Lower lobe of right lung (tissue), 2 donors: ENCODE measurements around the gene TSR1. TPM values are rescaled to one million over a fixed set of nuclear protein-coding genes. Genes with fewer than 3 reads are reported as not detected.

Experiments used
- ATAC-seq, 2 donors: fragments of 200-7000 bp; cut with Tn5 transposase; one replicate each; pipeline ENCODE4 v1.9.1; 2020 to 2022; ENCODE audit warnings: mild to moderate bottlenecking in 2 of 2, moderate library complexity in 2 of 2
- DNase-seq: peaks from one replicate; pipeline ENCODE4 v3.0.0-alpha.2; 2020
- H3K27ac ChIP-seq: fragments of 200-600 bp; one replicate; pipeline ENCODE4 v1.8.0; 2022
- H3K27me3 ChIP-seq: fragments of 200-600 bp; one replicate; pipeline ENCODE4 v1.8.0; 2022; ENCODE audit warnings: low read depth
- H3K36me3 ChIP-seq: fragments of 200-600 bp; one replicate; pipeline ENCODE4 v1.8.0; 2022; ENCODE audit warnings: mild to moderate bottlenecking
- H3K4me1 ChIP-seq: fragments of 200-600 bp; one replicate; pipeline ENCODE4 v1.8.0; 2022
- H3K4me3 ChIP-seq: fragments of 200-600 bp; one replicate; pipeline ENCODE4 v1.8.0; 2022; ENCODE audit warnings: mild to moderate bottlenecking
- H3K9me3 ChIP-seq: fragments of 200-600 bp; one replicate; pipeline ENCODE4 v1.8.0; 2022
- CTCF ChIP-seq: fragments of 200-600 bp; IDR thresholded peaks from one replicate; pipeline ENCODE4 v1.8.0; 2022; ENCODE audit warnings: antibody characterized with exemption, mild to moderate bottlenecking
- intact Hi-C: fragments of 100-400 bp; cut with DNase I; formaldehyde crosslinking; loops from one replicate; pipeline ENCODE4 v1.11.0; 2022
- total RNA-seq: library from RNA; stranded (reverse); fragmentation: NEBNext Ultra II Directional; extraction: Animal tissue kit (Norgen Biotek cat#: 25700); gene quantifications from one replicate; pipeline ENCODE4 v1.2.1, GENCODE V29; 2021
- donor health status: DM: no; HTN: yes; CAD: no; lungs with severe emphysema.

TSR1 gene
- total RNA-seq, 1 donor from 2014 or later, result 18.8 TPM

DNA sequence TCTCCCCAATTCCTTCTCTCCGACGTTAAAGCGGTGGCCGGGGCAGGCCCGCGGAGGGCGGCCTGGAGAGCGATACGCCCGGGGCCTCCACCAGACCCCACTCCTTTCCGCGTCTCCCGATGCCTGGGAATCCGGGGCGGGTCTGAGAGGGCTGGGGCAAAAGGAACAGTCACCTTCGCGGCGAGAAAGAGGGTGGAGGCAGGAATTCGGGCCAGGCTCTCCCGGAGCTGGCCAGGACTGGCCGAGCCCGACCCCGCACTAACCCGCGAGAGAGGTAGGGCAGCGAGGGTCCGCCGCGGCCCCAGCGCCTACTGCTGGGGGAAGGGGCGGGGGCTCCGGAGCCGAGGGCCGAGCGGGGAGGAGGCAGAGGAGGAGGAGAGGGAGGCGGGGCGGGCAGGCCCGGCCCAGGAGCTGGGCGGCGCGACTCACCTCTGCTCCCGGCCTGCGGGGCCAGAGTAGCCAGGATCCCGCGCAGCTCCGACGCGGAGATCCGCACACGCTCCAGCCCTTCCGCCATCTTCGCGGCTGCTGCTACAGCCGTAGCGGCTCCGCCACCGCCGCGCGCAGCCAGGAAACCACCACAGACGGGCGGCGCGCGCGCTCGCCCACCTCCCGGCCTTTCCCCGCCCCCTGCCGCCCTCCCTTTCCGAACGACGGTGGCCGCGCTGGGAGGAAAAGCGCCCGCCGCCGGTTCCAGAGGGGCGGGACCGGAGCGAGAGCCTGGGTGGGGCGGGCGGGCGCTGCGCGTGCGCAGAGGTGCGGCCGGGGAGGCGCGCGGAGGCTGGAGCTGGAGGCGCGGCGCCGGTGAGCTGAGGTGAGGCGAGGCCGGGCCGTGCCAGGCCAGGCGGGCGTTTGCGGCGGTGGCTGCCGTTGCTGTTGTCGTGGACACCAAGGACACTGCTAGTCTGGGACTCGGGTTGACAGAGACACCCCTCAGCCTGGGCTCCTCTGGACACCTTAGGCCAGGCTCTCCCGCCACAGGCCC lies 32.8 kb downstream of the TSR1 start, which contains the start of the genes SMG6 and SRR:
TSS of gene SMG6 (minus strand) at position 582 of the 985 bp plus-strand sequence. CDS start at position 517, 65 bp downstream.
TSS of gene SRR (plus strand) at position 747 of the 985 bp plus-strand sequence. CDS start 11,611 bp downstream, outside the sequence.
- H3K9me3 ChIP-seq, result no peaks in the 10 kb centered on the region
- H3K4me3 ChIP-seq, result peak within 1 kb of the TSS; percentile 98
- no peak for TF ChIP-seq CTCF
- peaks cover 28% of the 10 kb centered on the region for H3K4me1 ChIP-seq
- DNase-seq (peak; percentile 93), ATAC-seq (peak; percentile 98)
- peaks cover 19% of the 10 kb centered on the region for H3K36me3 ChIP-seq
- intact Hi-C loops, result no loop called here
- no peaks in the 10 kb centered on the region for H3K27me3 ChIP-seq
- H3K27ac ChIP-seq, result peak within 1 kb of the TSS; percentile 85

DNA sequence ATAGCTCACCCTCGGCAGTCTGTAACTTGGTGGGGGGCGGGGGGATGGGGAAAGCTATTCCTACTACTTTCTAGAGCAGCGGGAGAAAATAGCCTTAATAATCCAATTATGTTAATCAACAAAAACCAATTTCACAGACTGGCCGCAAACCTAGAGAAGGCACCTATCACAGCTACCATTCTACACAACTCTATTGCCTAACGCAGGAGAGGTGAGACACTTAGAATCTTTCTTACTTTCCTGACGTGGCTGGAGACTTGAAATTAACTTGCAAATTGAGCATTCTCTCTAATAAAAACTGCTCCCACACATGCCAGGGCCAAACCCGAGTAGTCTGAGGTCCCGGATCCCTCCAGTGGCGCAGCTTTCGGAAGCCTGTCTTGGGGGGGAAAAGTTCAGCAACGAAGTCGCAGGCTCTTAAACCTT lies 33.5 kb downstream of the TSR1 start:
- intact Hi-C loops, result no loop called here
- ATAC-seq, result no peak
- Histone ChIP-seq H3K27me3 (no peaks in the 10 kb centered on the region), H3K9me3 (no peaks in the 10 kb centered on the region), H3K4me3 (peak overlapping the region; percentile 98), H3K27ac (peak overlapping the region; percentile 85), H3K4me1 (peaks cover 32% of the 10 kb centered on the region), H3K36me3 (peaks cover 26% of the 10 kb centered on the region)
- no peak for TF ChIP-seq CTCF
- no peak for DNase-seq

GRCh38 chr17:2299756-2300155 lies 36.5 kb downstream of the TSR1 start:
- intact Hi-C loops, result no loop called here
- Histone ChIP-seq H3K9me3 (no peaks in the 10 kb centered on the region), H3K4me3 (no peak overlapping the region), H3K27ac (no peak overlapping the region), H3K27me3 (no peaks in the 10 kb centered on the region), H3K4me1 (peaks cover 34% of the 10 kb centered on the region), H3K36me3 (peaks cover 56% of the 10 kb centered on the region)
- ATAC-seq, result no peak
- DNase-seq, result no peak
- no peak for TF ChIP-seq CTCF

- Histone ChIP-seq H3K4me1 (peaks cover 28% of the 10 kb centered on the region), H3K27ac (no peak overlapping the region), H3K36me3 (peaks cover 62% of the 10 kb centered on the region), H3K9me3 (no peaks in the 10 kb centered on the region), H3K4me3 (no peak overlapping the region), H3K27me3 (no peaks in the 10 kb centered on the region)
- ATAC-seq (no peak), DNase-seq (no peak)
- TF ChIP-seq CTCF, result no peak
- intact Hi-C loops, result no loop called here
Measured at GRCh38 chr17:2299136-2299535, 37.1 kb downstream of the TSR1 start.

DNA sequence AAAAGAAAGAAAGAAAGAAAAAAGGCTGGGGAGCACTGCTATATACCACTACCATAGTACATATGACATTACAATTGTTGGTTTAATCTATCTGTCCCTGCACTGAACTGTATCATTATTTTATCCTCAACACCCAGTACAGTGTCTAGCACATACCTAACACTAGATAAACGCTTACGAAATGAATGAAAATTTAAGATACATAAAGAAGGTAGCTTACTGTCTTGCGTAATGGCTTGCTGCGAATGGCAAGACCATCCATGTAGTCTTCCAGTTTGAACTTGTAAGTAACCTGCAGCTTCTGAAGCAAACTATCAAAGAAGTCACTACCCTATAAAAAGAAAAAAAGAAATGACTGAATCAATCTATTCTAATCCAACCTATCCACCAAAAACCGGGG lies 39.2 kb downstream of the TSR1 start:
- no peak for ATAC-seq
- no peak overlapping the region for H3K4me3 ChIP-seq
- peaks cover 83% of the 10 kb centered on the region for H3K36me3 ChIP-seq
- no peaks in the 10 kb centered on the region for H3K9me3 ChIP-seq
- DNase-seq, result no peak
- intact Hi-C loops, result no loop called here
- H3K27ac ChIP-seq, result no peak overlapping the region
- TF ChIP-seq CTCF, result no peak
- no peaks in the 10 kb centered on the region for H3K27me3 ChIP-seq
- peaks cover 19% of the 10 kb centered on the region for H3K4me1 ChIP-seq
